ENCODE data around the gene ESRRG. TPM values are rescaled to one million over a fixed set of nuclear protein-coding genes. Genes with fewer than 3 reads are reported as not detected.

Gene ESRRG
- total and polyA plus RNA-seq, 2 donors (not counting 3 experiments of a cell fraction or from before 2014, with no cell fraction given) = not detected

GRCh38 chr1:216614011-216614934, 109.0 kb downstream of the ESRRG start:
- H3K9me3 ChIP-seq (replicated peaks; ENCODE audit: control insufficient read depth, insufficient read depth, low read length) = peaks cover 3% of the 10 kb centered on the region
- dilution Hi-C loops (cut with MboI; ENCODE audit: extremely low pct_ligation_motif_present, low sequenced_read_pairs) (no loop called here), intact Hi-C loops (cut with micrococcal nuclease) (no loop called here)
- no peak overlapping the region for H3K4me2 ChIP-seq (ENCODE audit: insufficient read depth, low read length)
- no peak for DNase-seq (ENCODE audit: low read depth, low spot score)
- H3K27ac ChIP-seq (ENCODE audit: insufficient read depth, low read depth, low read length) = no peak overlapping the region
- H4K20me1 ChIP-seq (replicated peaks; ENCODE audit: control insufficient read depth, extremely low read depth, insufficient read depth, low read length) = no peaks in the 10 kb centered on the region
- no peaks in the 10 kb centered on the region for H3K79me2 ChIP-seq (ENCODE audit: control insufficient read depth, insufficient read depth, low read length)
- H3K4me3 ChIP-seq (replicated peaks in 1 of 3; ENCODE audit: insufficient read depth in 1 of 3, low read depth in 1 of 3, low read length in 3 of 3) = no peak overlapping the region
- no peak for TF ChIP-seq JUN (IDR thresholded peaks at IDR 0.05; ENCODE audit: borderline replicate concordance, insufficient read depth, insufficient read length, low read depth)
- no peak overlapping the region for H2AFZ ChIP-seq (ENCODE audit: low read depth, low read length)
- no peak overlapping the region for H3K9ac ChIP-seq (replicated peaks; ENCODE audit: extremely low read depth, insufficient read depth, low read length)
- BruUV-seq (replicated peaks) = no TSS peak
- POLR2A ChIA-PET = no interaction called here
- no peak for FAIRE-seq
- no peaks in the 10 kb centered on the region for H3K36me3 ChIP-seq (ENCODE audit: control insufficient read depth in 2 of 2, extremely low read depth in 1 of 2, insufficient read depth in 2 of 2, low read length in 2 of 2)
- H3K9me1 ChIP-seq (replicated peaks; ENCODE audit: control insufficient read depth, extremely low read depth, insufficient read depth, low read length) = no peaks in the 10 kb centered on the region
- no peaks in the 10 kb centered on the region for H3K4me1 ChIP-seq (ENCODE audit: control insufficient read depth, extremely low read depth, insufficient read depth, low read length)
- CTCF ChIA-PET = no interaction called here
- no peaks in the 10 kb centered on the region for H3K27me3 ChIP-seq (ENCODE audit: control insufficient read depth in 2 of 2, insufficient read depth in 2 of 2, low read length in 2 of 2)

- dilution Hi-C loops (cut with MboI; ENCODE audit: extremely low pct_ligation_motif_present, low sequenced_read_pairs) (no loop called here), intact Hi-C loops (cut with micrococcal nuclease) (no loop called here)
- no peak overlapping the region for H3K27ac ChIP-seq (ENCODE audit: insufficient read depth, low read depth, low read length)
- no peak overlapping the region for H3K4me2 ChIP-seq (ENCODE audit: insufficient read depth, low read length)
- ChIA-PET CTCF (no interaction called here), POLR2A (no interaction called here)
- no TSS peak for BruUV-seq (replicated peaks)
- no peaks in the 10 kb centered on the region for H3K4me1 ChIP-seq (ENCODE audit: control insufficient read depth, extremely low read depth, insufficient read depth, low read length)
- no peaks in the 10 kb centered on the region for H3K27me3 ChIP-seq (ENCODE audit: control insufficient read depth in 2 of 2, insufficient read depth in 2 of 2, low read length in 2 of 2)
- no peaks in the 10 kb centered on the region for H3K9me1 ChIP-seq (replicated peaks; ENCODE audit: control insufficient read depth, extremely low read depth, insufficient read depth, low read length)
- no peak for DNase-seq (ENCODE audit: low read depth, low spot score)
- TF ChIP-seq MYC (IDR thresholded peaks at IDR 0.05; ENCODE audit: low read depth, low read length) = no peak
- no peak for TF ChIP-seq FOS (IDR thresholded peaks at IDR 0.05; ENCODE audit: borderline replicate concordance, insufficient read depth, low read length)
- TF ChIP-seq JUN (IDR thresholded peaks at IDR 0.05; ENCODE audit: borderline replicate concordance, insufficient read depth, insufficient read length, low read depth) = no peak
- TF ChIP-seq MAX (IDR thresholded peaks at IDR 0.05; ENCODE audit: insufficient read depth, insufficient read length) = no peak
- no peak for TF ChIP-seq POLR2A (IDR thresholded peaks at IDR 0.05; ENCODE audit: low read depth, low read length)
- TF ChIP-seq EZH2 (IDR thresholded peaks at IDR 0.05; ENCODE audit: borderline replicate concordance, low read depth, low read length, severe bottlenecking) = no peak
- TF ChIP-seq POLR2AphosphoS5 (IDR thresholded peaks at IDR 0.05; ENCODE audit: insufficient read depth, low read depth, low read length) = no peak
- no peak for TF ChIP-seq CTCF (IDR thresholded peaks at IDR 0.05; ENCODE audit: extremely low read depth in 1 of 2, insufficient read depth in 1 of 2, low read depth in 1 of 2, low read length in 2 of 2)
- TF ChIP-seq GATA2 (IDR thresholded peaks at IDR 0.05; ENCODE audit: insufficient read depth, insufficient read length, low read depth, low read length) = no peak
- no peak for FAIRE-seq
- H3K36me3 ChIP-seq (ENCODE audit: control insufficient read depth in 2 of 2, extremely low read depth in 1 of 2, insufficient read depth in 2 of 2, low read length in 2 of 2) = no peaks in the 10 kb centered on the region
- H3K9me3 ChIP-seq (replicated peaks; ENCODE audit: control insufficient read depth, insufficient read depth, low read length) = no peaks in the 10 kb centered on the region
- no peak overlapping the region for H3K9ac ChIP-seq (replicated peaks; ENCODE audit: extremely low read depth, insufficient read depth, low read length)
- no peaks in the 10 kb centered on the region for H3K79me2 ChIP-seq (ENCODE audit: control insufficient read depth, insufficient read depth, low read length)
- H3K4me3 ChIP-seq (replicated peaks in 1 of 3; ENCODE audit: insufficient read depth in 1 of 3, low read depth in 1 of 3, low read length in 3 of 3) = no peak overlapping the region
- no peak overlapping the region for H2AFZ ChIP-seq (ENCODE audit: low read depth, low read length)
- H4K20me1 ChIP-seq (replicated peaks; ENCODE audit: control insufficient read depth, extremely low read depth, insufficient read depth, low read length) = no peaks in the 10 kb centered on the region
These were observed 110.9 kb downstream of the ESRRG start for GRCh38 chr1:216612291-216612690.
